ENCODE measurements around the gene NRF1.
A peak's percentile ranks its signal among the peaks of the same experiment; 100 is the strongest.
"Not testable (repeated sequence)": the region's sequence is repeated elsewhere in the genome, so short reads cannot be mapped to it uniquely, and the experiment has no call there.

NRF1 gene

GRCh38 chr7:129607471-129608120, 3.9 kb upstream of the NRF1 start:
- peak; percentile 55 for DNase-seq

GRCh38 chr7:129609666-129610065, 1.9 kb upstream of the NRF1 start:
- DNase-seq = no peak

GRCh38 chr7:129610709-129611245, 743 bp upstream of the NRF1 start:
- DNase-seq = peak; percentile 23

- DNase-seq = peak; percentile 46
Observed at GRCh38 chr7:129612112-129613015, 844 bp downstream of the NRF1 start.

- no peak for DNase-seq
Observed at GRCh38 chr7:129613016-129613337, 1.5 kb downstream of the NRF1 start.

- peak; percentile 27 for DNase-seq
Observed at GRCh38 chr7:129615018-129615417, 3.5 kb downstream of the NRF1 start.

- no peak for DNase-seq
Observed at GRCh38 chr7:129616530-129616929, 5.0 kb downstream of the NRF1 start.

- no peak for DNase-seq
Observed at GRCh38 chr7:129617178-129617577, 5.7 kb downstream of the NRF1 start.

GRCh38 chr7:129617652-129618051, 6.1 kb downstream of the NRF1 start:
- no peak for DNase-seq

- DNase-seq = no peak
Observed at GRCh38 chr7:129626896-129627295, 15.4 kb downstream of the NRF1 start.

GRCh38 chr7:129630341-129630740, 18.8 kb downstream of the NRF1 start:
- DNase-seq = no peak

GRCh38 chr7:129634361-129635034, 23.0 kb downstream of the NRF1 start:
- DNase-seq = no peak

- DNase-seq = peak; percentile 75
Observed at GRCh38 chr7:129635300-129636029, 23.9 kb downstream of the NRF1 start.

- not testable (repeated sequence) for DNase-seq
Observed at GRCh38 chr7:129636030-129636550, 24.6 kb downstream of the NRF1 start.

- no peak for DNase-seq
Observed at GRCh38 chr7:129636641-129637040, 25.1 kb downstream of the NRF1 start.

GRCh38 chr7:129640400-129640799, 28.9 kb downstream of the NRF1 start:
- DNase-seq = no peak

GRCh38 chr7:129642871-129643549, 31.5 kb downstream of the NRF1 start:
- no peak for DNase-seq

GRCh38 chr7:129643550-129644170, 32.1 kb downstream of the NRF1 start:
- DNase-seq = no peak

- no peak for DNase-seq
Observed at GRCh38 chr7:129644634-129645230, 33.2 kb downstream of the NRF1 start.

GRCh38 chr7:129646369-129647021, 35.0 kb downstream of the NRF1 start:
- no peak for DNase-seq

Data from stimulated activated CD4-positive, alpha-beta T cell treated with anti-CD3 and anti-CD28 coated beads, Interleukin-15, amount 100 ng/mL, for 24 hours (primary cell).